Ecto neural progenitor cell (in vitro differentiated cells): ENCODE data around the gene JMJD8.

Experiments used
- DNase-seq: peaks from one replicate; pipeline ENCODE4 v3.0.0-alpha.2; 2018; ENCODE audit warnings: low spot score

The JMJD8 gene

GRCh38 chr16:675884-676564, 8.1 kb downstream of the JMJD8 start:
- DNase-seq: no peak

GRCh38 chr16:674968-675883, 8.9 kb downstream of the JMJD8 start, which contains the start of gene RHBDL1:
TSS of gene RHBDL1 (plus strand) at chr16:675671. CDS start at chr16:675791, 120 bp downstream.
- DNase-seq: peak; percentile 63

GRCh38 chr16:674214-674881, 9.8 kb downstream of the JMJD8 start:
- DNase-seq: no peak

- no peak for DNase-seq
These were observed 10.6 kb downstream of the JMJD8 start for GRCh38 chr16:673399-673991.

- DNase-seq: no peak
These were observed 11.3 kb downstream of the JMJD8 start for GRCh38 chr16:672851-673250.

GRCh38 chr16:672371-672770, 11.8 kb downstream of the JMJD8 start:
- DNase-seq: no peak

GRCh38 chr16:671353-672131, 12.6 kb downstream of the JMJD8 start:
- DNase-seq: no peak

GRCh38 chr16:670485-671352, 13.4 kb downstream of the JMJD8 start:
- DNase-seq: no peak

GRCh38 chr16:669666-670065, 14.5 kb downstream of the JMJD8 start:
- DNase-seq: no peak

GRCh38 chr16:668519-669171, 15.5 kb downstream of the JMJD8 start:
- no peak for DNase-seq

GRCh38 chr16:667780-668518, 16.2 kb downstream of the JMJD8 start, which contains the start of gene RHOT2:
TSS of gene RHOT2 (plus strand) at chr16:668132. CDS start at chr16:668200, 68 bp downstream.
- peak; percentile 93 for DNase-seq

- no peak for DNase-seq
These were observed 16.9 kb downstream of the JMJD8 start for GRCh38 chr16:667113-667779.

GRCh38 chr16:666572-666971, 17.6 kb downstream of the JMJD8 start:
- DNase-seq: no peak

GRCh38 chr16:662597-662996, 21.5 kb downstream of the JMJD8 start:
- DNase-seq: no peak

- DNase-seq: no peak
These were observed 22.0 kb downstream of the JMJD8 start for GRCh38 chr16:662095-662494.

GRCh38 chr16:661184-661821, 22.8 kb downstream of the JMJD8 start:
- no peak for DNase-seq

GRCh38 chr16:660459-661183, 23.5 kb downstream of the JMJD8 start:
- peak; percentile 93 for DNase-seq
